Measurements from ENCODE around the gene HS6ST3.

DNA sequence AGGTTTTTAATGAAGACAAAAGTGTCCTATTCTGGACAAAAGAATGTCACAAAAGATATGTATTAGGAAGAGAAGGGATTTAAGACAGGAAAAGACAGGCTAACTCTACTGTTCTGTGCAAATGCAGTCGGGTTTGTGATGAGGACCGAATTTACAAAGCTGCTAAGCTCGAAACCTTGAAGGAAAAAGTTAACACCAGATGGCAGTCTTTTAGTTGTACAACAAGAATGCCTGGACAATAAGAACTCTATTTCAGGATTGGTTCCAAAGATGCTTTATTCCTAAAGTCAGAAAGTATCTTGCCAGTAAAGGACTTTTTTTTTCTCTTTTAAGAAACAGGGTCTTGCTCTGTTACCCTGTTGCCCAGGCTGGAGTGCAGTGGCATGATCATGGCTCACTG, 51.1 kb downstream of the HS6ST3 start:
- no peak for TF ChIP-seq SP1 (IDR thresholded peaks at IDR 0.05)
- TF ChIP-seq SP1 (CRISPR knock-in tag; IDR thresholded peaks at IDR 0.05): no peak
- TF ChIP-seq ZMYM3 (CRISPR knock-in tag; IDR thresholded peaks at IDR 0.05): no peak
- TF ChIP-seq ZNF737 (CRISPR knock-in tag; IDR thresholded peaks at IDR 0.05; ENCODE audit: borderline replicate concordance): no peak
- no peak for TF ChIP-seq SMARCE1 (IDR thresholded peaks at IDR 0.05; ENCODE audit: borderline replicate concordance)
- no peak for TF ChIP-seq ZFYVE20 (CRISPR knock-in tag; IDR thresholded peaks at IDR 0.05; ENCODE audit: borderline replicate concordance, low read depth)
- TF ChIP-seq JUN (CRISPR knock-in tag; IDR thresholded peaks at IDR 0.05): no peak
- no peak for TF ChIP-seq SMAD9 (CRISPR knock-in tag; IDR thresholded peaks at IDR 0.05)
- TF ChIP-seq, protein P1, sequence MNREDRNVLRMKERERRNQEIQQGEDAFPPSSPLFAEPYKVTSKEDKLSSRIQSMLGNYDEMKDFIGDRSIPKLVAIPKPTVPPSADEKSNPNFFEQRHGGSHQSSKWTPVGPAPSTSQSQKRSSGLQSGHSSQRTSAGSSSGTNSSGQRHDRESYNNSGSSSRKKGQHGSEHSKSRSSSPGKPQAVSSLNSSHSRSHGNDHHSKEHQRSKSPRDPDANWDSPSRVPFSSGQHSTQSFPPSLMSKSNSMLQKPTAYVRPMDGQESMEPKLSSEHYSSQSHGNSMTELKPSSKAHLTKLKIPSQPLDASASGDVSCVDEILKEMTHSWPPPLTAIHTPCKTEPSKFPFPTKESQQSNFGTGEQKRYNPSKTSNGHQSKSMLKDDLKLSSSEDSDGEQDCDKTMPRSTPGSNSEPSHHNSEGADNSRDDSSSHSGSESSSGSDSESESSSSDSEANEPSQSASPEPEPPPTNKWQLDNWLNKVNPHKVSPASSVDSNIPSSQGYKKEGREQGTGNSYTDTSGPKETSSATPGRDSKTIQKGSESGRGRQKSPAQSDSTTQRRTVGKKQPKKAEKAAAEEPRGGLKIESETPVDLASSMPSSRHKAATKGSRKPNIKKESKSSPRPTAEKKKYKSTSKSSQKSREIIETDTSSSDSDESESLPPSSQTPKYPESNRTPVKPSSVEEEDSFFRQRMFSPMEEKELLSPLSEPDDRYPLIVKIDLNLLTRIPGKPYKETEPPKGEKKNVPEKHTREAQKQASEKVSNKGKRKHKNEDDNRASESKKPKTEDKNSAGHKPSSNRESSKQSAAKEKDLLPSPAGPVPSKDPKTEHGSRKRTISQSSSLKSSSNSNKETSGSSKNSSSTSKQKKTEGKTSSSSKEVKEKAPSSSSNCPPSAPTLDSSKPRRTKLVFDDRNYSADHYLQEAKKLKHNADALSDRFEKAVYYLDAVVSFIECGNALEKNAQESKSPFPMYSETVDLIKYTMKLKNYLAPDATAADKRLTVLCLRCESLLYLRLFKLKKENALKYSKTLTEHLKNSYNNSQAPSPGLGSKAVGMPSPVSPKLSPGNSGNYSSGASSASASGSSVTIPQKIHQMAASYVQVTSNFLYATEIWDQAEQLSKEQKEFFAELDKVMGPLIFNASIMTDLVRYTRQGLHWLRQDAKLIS (CRISPR knock-in tag; IDR thresholded peaks at IDR 0.05): no peak
- TF ChIP-seq, protein P2, sequence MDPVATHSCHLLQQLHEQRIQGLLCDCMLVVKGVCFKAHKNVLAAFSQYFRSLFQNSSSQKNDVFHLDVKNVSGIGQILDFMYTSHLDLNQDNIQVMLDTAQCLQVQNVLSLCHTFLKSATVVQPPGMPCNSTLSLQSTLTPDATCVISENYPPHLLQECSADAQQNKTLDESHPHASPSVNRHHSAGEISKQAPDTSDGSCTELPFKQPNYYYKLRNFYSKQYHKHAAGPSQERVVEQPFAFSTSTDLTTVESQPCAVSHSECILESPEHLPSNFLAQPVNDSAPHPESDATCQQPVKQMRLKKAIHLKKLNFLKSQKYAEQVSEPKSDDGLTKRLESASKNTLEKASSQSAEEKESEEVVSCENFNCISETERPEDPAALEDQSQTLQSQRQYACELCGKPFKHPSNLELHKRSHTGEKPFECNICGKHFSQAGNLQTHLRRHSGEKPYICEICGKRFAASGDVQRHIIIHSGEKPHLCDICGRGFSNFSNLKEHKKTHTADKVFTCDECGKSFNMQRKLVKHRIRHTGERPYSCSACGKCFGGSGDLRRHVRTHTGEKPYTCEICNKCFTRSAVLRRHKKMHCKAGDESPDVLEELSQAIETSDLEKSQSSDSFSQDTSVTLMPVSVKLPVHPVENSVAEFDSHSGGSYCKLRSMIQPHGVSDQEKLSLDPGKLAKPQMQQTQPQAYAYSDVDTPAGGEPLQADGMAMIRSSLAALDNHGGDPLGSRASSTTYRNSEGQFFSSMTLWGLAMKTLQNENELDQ (CRISPR knock-in tag; IDR thresholded peaks at IDR 0.05; ENCODE audit: borderline replicate concordance): no peak
